LNCAP (cell line): Measurements from ENCODE around the gene SLC8B1.

Experiments used
- CTCF ChIP-seq: fragments of 450-650 bp; IDR thresholded peaks from 2 replicates; pipeline ENCODE4 v1.5.1; 2017; ENCODE audit warnings: mild to moderate bottlenecking

SLC8B1 gene

GRCh38 chr12:113296557-113297213, 38.2 kb downstream of the SLC8B1 start:
- TF ChIP-seq CTCF: no peak

- no peak for TF ChIP-seq CTCF
These were observed 38.9 kb downstream of the SLC8B1 start for GRCh38 chr12:113295886-113296556.

GRCh38 chr12:113293100-113293499, 41.8 kb downstream of the SLC8B1 start:
- TF ChIP-seq CTCF: no peak

GRCh38 chr12:113292547-113292946, 42.4 kb downstream of the SLC8B1 start:
- TF ChIP-seq CTCF: no peak

- no peak for TF ChIP-seq CTCF
These were observed 42.8 kb downstream of the SLC8B1 start for GRCh38 chr12:113292091-113292490.

- no peak for TF ChIP-seq CTCF
These were observed 43.3 kb downstream of the SLC8B1 start for GRCh38 chr12:113291586-113291985.

- TF ChIP-seq CTCF: no peak
These were observed 44.4 kb downstream of the SLC8B1 start for GRCh38 chr12:113290506-113290905.

GRCh38 chr12:113289361-113289760, 45.5 kb downstream of the SLC8B1 start:
- TF ChIP-seq CTCF: no peak
